Measurements from ENCODE around the gene MAPK14. TPM values are rescaled to one million over a fixed set of nuclear protein-coding genes. Genes with fewer than 3 reads are reported as not detected.

The MAPK14 gene
- total and polyA plus RNA-seq, 7 donors, result 30.8 to 91.1 (median 61.9) TPM

- Histone ChIP-seq H3K27me3 (no peaks in the 10 kb centered on the region), H3K4me3 (no peak overlapping the region), H3K4me1 (peaks cover 0 to 71% (median 65%) of the 10 kb centered on the region in 4 donors), H3K36me3 (no peaks in the 10 kb centered on the region), H3K27ac (peak overlapping the region in 1 of 4 donors; percentile 48), H3K9me3 (no peaks in the 10 kb centered on the region)
- WGBS, 2 donors, result 91 to 93% methylated on average over 16 of the region's 16 CpGs
- TF ChIP-seq POLR2AphosphoS5 (IDR thresholded peaks at IDR 0.05) (no peak), CTCF (IDR thresholded peaks at IDR 0.05) (no peak), EP300 (IDR thresholded peaks at IDR 0.05) (no peak), POLR2A (IDR thresholded peaks at IDR 0.05) (no peak)
- no peak for DNase-seq
- intact Hi-C loops (cut with DNase I), result no loop called here
Observed at GRCh38 chr6:36050947-36051710, 23.5 kb downstream of the MAPK14 start.

DNA sequence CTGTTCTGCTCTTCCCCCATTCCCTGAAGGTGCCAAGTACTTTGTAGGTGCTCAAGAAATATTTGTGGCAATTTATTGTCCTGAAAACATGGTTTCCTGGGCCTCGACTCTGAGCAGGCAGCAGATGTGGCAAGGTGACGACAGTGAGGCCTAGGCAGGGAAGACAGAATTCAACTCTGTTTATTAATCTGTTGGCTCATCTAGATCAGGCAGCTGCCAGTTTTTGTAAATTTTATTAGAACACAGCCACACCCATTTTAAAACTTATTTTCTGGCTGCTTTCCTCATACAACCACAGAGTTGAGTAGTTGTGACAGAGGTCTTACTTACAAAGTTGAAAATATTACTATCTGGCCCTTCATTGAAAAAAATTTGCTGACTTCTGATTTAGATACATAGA is 24.5 kb downstream of the MAPK14 start:
- H3K36me3 ChIP-seq, result no peaks in the 10 kb centered on the region
- no peak overlapping the region for H3K4me3 ChIP-seq
- H3K4me1 ChIP-seq, result peaks cover 0 to 75% (median 63%) of the 10 kb centered on the region in 4 donors
- peak overlapping the region in 2 of 4 donors; percentile 8 to 48 for H3K27ac ChIP-seq
- TF ChIP-seq CTCF (IDR thresholded peaks at IDR 0.05), result no peak
- no peak for TF ChIP-seq EP300 (IDR thresholded peaks at IDR 0.05)
- no peak for TF ChIP-seq POLR2AphosphoS5 (IDR thresholded peaks at IDR 0.05)
- no peak for TF ChIP-seq POLR2A (IDR thresholded peaks at IDR 0.05)
- no peaks in the 10 kb centered on the region for H3K27me3 ChIP-seq
- intact Hi-C loops (cut with DNase I), result no loop called here
- no peaks in the 10 kb centered on the region for H3K9me3 ChIP-seq
- 59 to 66% methylated on average over 2 of the region's 2 CpGs for WGBS, 2 donors
- DNase-seq, result peak; percentile 69

DNA sequence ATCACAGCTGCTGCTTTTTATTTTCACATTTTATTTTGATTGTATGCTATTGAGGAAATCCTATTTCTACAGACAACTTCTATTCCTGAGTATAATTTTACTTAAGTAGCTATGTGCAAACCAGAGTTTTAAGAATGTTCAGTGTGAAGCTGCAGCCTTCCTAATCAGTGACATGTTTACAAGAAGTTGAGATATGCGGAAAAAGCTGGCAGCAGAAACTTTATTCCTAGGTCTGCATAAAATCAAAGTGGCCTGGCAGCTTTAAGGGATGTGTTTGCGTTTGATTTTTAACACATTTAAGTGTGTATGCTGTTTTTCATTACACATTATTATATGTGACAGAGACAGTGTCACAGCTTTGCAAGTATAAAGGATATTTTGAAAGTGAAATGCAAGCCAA is 26.3 kb downstream of the MAPK14 start:
- Histone ChIP-seq H3K27me3 (no peaks in the 10 kb centered on the region), H3K36me3 (no peaks in the 10 kb centered on the region), H3K27ac (peak overlapping the region in 2 of 4 donors; percentile 19 to 42), H3K4me1 (peaks cover 0 to 75% (median 64%) of the 10 kb centered on the region in 4 donors), H3K4me3 (no peak overlapping the region), H3K9me3 (no peaks in the 10 kb centered on the region)
- intact Hi-C loops (cut with DNase I), result no loop called here
- DNase-seq, result no peak
- TF ChIP-seq EP300 (IDR thresholded peaks at IDR 0.05) (no peak), POLR2A (IDR thresholded peaks at IDR 0.05) (no peak), POLR2AphosphoS5 (IDR thresholded peaks at IDR 0.05) (peak in 3 of 4 donors; percentile 39 to 80 (median 75))
- 72 to 87% methylated on average over 2 of the region's 2 CpGs for WGBS, 2 donors

DNA sequence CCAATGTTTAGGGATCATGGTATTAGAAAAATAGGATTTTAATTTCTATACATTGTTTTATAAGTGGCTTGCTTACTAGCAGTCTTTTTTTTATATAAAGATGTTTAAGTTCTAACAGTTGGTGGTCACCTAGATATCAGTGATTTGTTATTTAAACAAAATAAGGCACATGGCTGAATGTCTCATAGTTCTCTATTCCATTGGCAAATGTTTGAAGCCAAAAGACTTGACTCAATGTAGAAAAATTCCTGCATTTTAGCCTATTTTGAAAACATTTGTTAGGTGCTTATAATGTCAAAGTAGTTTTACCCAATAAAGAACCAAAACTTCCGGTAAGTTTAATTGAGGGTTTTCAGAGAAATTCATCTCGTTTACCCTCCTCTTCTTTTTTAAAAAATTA is 26.8 kb downstream of the MAPK14 start:
- WGBS, 2 donors, result 85 to 86% methylated on average over 2 of the region's 2 CpGs
- Histone ChIP-seq H3K9me3 (no peaks in the 10 kb centered on the region), H3K27ac (peak overlapping the region in 2 of 4 donors; percentile 19 to 42), H3K36me3 (peaks cover 0 to 4% (median 2%) of the 10 kb centered on the region in 4 donors), H3K4me3 (no peak overlapping the region), H3K4me1 (peaks cover 0 to 75% (median 61%) of the 10 kb centered on the region in 4 donors), H3K27me3 (no peaks in the 10 kb centered on the region)
- TF ChIP-seq POLR2A (IDR thresholded peaks at IDR 0.05), result no peak
- TF ChIP-seq POLR2AphosphoS5 (IDR thresholded peaks at IDR 0.05), result no peak
- no peak for TF ChIP-seq EP300 (IDR thresholded peaks at IDR 0.05)
- TF ChIP-seq CTCF (IDR thresholded peaks at IDR 0.05), result no peak
- intact Hi-C loops (cut with DNase I), result no loop called here
- DNase-seq, result no peak

- Histone ChIP-seq H3K4me3 (no peak overlapping the region), H3K9me3 (no peaks in the 10 kb centered on the region), H3K4me1 (peaks cover 0 to 75% (median 60%) of the 10 kb centered on the region in 4 donors), H3K36me3 (peaks cover 0 to 10% (median 7%) of the 10 kb centered on the region in 4 donors), H3K27me3 (no peaks in the 10 kb centered on the region), H3K27ac (peak overlapping the region in 2 of 4 donors; percentile 19 to 42)
- DNase-seq, result no peak
- no peak for TF ChIP-seq POLR2A (IDR thresholded peaks at IDR 0.05)
- no peak for TF ChIP-seq POLR2AphosphoS5 (IDR thresholded peaks at IDR 0.05)
- TF ChIP-seq CTCF (IDR thresholded peaks at IDR 0.05), result no peak
- TF ChIP-seq EP300 (IDR thresholded peaks at IDR 0.05), result no peak
- 19 to 45% methylated on average over 2 of the region's 2 CpGs for WGBS, 2 donors
- intact Hi-C loops (cut with DNase I), result no loop called here
Observed at GRCh38 chr6:36054956-36055355, 27.3 kb downstream of the MAPK14 start.
